Lower leg skin (tissue), 3 donors: Measurements from ENCODE around the gene EXOC6.

Experiments
- POLR2A ChIP-seq, 2 donors: fragments of 450-650 bp; IDR thresholded peaks; one replicate each; pipeline ENCODE4 v1.6.1; 2016 to 2017; ENCODE audit warnings: antibody characterized with exemption in 2 of 2, mild to moderate bottlenecking in 1 of 2, moderate library complexity in 1 of 2
- TF ChIP-seq, protein P1 (sequence below), 3 donors: fragments of 450-650 bp; IDR thresholded peaks; one replicate each; pipeline ENCODE4 v1.5.1; 2016; ENCODE audit warnings: antibody characterized with exemption in 3 of 3, mild to moderate bottlenecking in 3 of 3, moderate library complexity in 2 of 3

- no peak for TF ChIP-seq POLR2A (IDR thresholded peaks at IDR 0.05)
- TF ChIP-seq, protein P1, sequence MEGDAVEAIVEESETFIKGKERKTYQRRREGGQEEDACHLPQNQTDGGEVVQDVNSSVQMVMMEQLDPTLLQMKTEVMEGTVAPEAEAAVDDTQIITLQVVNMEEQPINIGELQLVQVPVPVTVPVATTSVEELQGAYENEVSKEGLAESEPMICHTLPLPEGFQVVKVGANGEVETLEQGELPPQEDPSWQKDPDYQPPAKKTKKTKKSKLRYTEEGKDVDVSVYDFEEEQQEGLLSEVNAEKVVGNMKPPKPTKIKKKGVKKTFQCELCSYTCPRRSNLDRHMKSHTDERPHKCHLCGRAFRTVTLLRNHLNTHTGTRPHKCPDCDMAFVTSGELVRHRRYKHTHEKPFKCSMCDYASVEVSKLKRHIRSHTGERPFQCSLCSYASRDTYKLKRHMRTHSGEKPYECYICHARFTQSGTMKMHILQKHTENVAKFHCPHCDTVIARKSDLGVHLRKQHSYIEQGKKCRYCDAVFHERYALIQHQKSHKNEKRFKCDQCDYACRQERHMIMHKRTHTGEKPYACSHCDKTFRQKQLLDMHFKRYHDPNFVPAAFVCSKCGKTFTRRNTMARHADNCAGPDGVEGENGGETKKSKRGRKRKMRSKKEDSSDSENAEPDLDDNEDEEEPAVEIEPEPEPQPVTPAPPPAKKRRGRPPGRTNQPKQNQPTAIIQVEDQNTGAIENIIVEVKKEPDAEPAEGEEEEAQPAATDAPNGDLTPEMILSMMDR (IDR thresholded peaks at IDR 0.05), result no peak
These were observed 45.8 kb downstream of the EXOC6 start for GRCh38 chr10:92894081-92894655.
